ENCODE results near the gene HACE1. TPM values are rescaled to one million over a fixed set of nuclear protein-coding genes. Genes with fewer than 3 reads are reported as not detected.
"Not testable (repeated sequence)": the region's sequence is repeated elsewhere in the genome, so short reads cannot be mapped to it uniquely, and the experiment has no call there.

HACE1 gene
- total RNA-seq, 2 donors from 2014 or later: 11.7 to 19.3 TPM

DNA sequence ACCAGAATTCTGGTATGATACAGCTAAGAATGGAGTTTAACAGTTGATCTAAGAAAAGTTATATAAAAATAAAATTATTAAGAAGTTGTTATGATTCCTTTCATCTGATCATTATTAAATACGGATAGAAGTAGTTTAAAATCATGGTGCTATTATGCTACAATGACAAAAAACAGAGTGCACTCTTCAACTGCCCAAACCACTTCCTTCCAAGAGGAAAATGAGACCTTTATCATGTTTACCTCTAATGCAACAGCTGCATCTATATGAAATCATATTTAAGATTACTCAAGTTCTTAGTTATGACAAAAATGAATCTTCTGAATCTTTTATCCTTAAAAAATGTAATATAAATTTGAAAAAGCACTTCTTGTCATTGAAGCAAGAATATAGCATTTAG, 31.2 kb downstream of the HACE1 start:
- TF ChIP-seq POLR2AphosphoS5 (IDR thresholded peaks at IDR 0.05): no peak
- no peak for TF ChIP-seq CTCF (IDR thresholded peaks at IDR 0.05)
- no peak for TF ChIP-seq POLR2A (IDR thresholded peaks at IDR 0.05)
- no peak overlapping the region for H3K4me3 ChIP-seq
- H3K9me3 ChIP-seq: no peaks in the 10 kb centered on the region
- no peaks in the 10 kb centered on the region for H3K27me3 ChIP-seq (replicated peaks; ENCODE audit: insufficient read depth)
- 77% methylated on average over 1 of the region's 1 CpG for WGBS
- no peaks in the 10 kb centered on the region for H3K36me3 ChIP-seq
- no peaks in the 10 kb centered on the region for H3K4me1 ChIP-seq (replicated peaks)
- intact Hi-C loops (cut with DNase I): no loop called here
- no peak for DNase-seq (ENCODE audit: low spot score)
- no peak overlapping the region for H3K27ac ChIP-seq

- H3K27me3 ChIP-seq (replicated peaks; ENCODE audit: insufficient read depth); H3K36me3 ChIP-seq; H3K9me3 ChIP-seq; intact Hi-C loops (cut with DNase I); H3K27ac ChIP-seq; H3K4me1 ChIP-seq (replicated peaks); H3K4me3 ChIP-seq; DNase-seq (ENCODE audit: low spot score): not testable (repeated sequence)
- WGBS: 97% methylated on average over 4 of the region's 4 CpGs
These were observed 38.9 kb downstream of the HACE1 start for GRCh38 chr6:104820820-104821219.

DNA sequence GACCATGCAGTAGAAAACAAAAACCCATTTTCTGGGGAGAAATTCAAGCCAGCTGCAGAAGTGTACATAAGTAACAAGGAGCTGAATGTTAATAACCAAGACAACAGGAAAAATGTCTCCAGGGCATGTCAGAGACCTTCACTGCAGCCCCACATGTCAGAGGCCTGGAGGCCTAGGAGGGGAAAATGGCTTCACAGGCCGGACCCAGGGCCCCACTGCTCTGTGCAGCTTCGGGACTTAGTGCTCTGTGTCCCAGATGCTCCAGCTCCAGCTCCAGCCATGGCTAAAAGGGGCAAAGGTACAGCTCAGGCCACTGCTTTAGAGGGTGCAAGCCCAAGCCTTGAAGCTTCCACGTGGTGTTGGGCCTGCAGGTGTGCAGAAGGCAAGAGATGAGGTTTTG, 43.6 kb downstream of the HACE1 start:
- WGBS: 92% methylated on average over 3 of the region's 3 CpGs
- H3K9me3 ChIP-seq: no peaks in the 10 kb centered on the region
- no peaks in the 10 kb centered on the region for H3K27me3 ChIP-seq (replicated peaks; ENCODE audit: insufficient read depth)
- TF ChIP-seq CTCF (IDR thresholded peaks at IDR 0.05) (no peak), POLR2A (IDR thresholded peaks at IDR 0.05) (no peak), POLR2AphosphoS5 (IDR thresholded peaks at IDR 0.05) (no peak)
- H3K4me1 ChIP-seq (replicated peaks): no peaks in the 10 kb centered on the region
- no peaks in the 10 kb centered on the region for H3K36me3 ChIP-seq
- no peak overlapping the region for H3K4me3 ChIP-seq
- no peak for DNase-seq (ENCODE audit: low spot score)
- intact Hi-C loops (cut with DNase I): no loop called here
- H3K27ac ChIP-seq: no peak overlapping the region

DNA sequence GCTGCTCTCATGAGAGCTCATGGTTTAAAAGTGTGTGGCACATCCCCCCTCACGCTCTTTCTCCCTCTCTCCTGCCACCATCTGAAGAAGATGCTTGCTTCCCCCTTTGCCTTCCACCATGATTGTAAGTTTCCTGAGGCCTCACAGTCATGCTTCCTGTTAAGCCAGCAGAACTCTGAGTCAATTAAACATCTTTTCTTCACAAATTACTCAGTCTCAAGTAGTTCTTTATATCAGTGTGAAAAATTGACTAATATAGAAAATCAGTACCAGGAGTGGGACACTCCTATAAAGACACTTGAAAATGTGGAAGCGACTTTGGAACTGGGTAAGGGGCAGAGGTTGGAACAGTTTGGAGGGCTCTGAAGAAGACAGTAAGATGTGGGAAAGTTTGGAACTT, 45.0 kb downstream of the HACE1 start:
- Histone ChIP-seq H3K4me3 (no peak overlapping the region), H3K36me3 (no peaks in the 10 kb centered on the region), H3K9me3 (no peaks in the 10 kb centered on the region), H3K27ac (no peak overlapping the region), H3K4me1 (replicated peaks) (no peaks in the 10 kb centered on the region), H3K27me3 (replicated peaks; ENCODE audit: insufficient read depth) (no peaks in the 10 kb centered on the region)
- intact Hi-C loops (cut with DNase I): no loop called here
- TF ChIP-seq POLR2AphosphoS5 (IDR thresholded peaks at IDR 0.05) (no peak), POLR2A (IDR thresholded peaks at IDR 0.05) (no peak), CTCF (IDR thresholded peaks at IDR 0.05) (no peak)
- 100% methylated on average over 2 of the region's 2 CpGs for WGBS
- DNase-seq (ENCODE audit: low spot score): no peak

DNA sequence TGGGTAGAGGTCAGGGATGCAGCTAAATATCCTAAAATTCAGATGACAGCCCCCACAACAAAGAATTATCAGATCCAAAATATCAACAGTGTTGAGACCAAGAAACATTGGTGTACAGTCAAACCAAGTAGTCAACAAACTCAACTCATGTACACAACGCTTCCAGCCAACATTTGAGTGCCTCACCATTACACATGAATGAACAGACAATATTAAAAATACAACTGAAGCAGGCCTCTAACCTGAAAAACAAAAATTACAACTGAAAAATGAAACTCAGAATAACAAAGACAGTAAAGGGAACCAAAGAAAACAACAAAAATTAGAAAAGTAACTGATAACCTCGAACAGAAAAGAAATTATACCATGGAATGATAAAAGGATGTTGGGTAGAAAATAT, 46.2 kb downstream of the HACE1 start:
- intact Hi-C loops (cut with DNase I): no loop called here
- Histone ChIP-seq H3K4me3 (no peak overlapping the region), H3K27ac (no peak overlapping the region), H3K36me3 (no peaks in the 10 kb centered on the region), H3K27me3 (replicated peaks; ENCODE audit: insufficient read depth) (no peaks in the 10 kb centered on the region), H3K9me3 (no peaks in the 10 kb centered on the region), H3K4me1 (replicated peaks) (no peaks in the 10 kb centered on the region)
- no peak for DNase-seq (ENCODE audit: low spot score)
- 95% methylated on average over 2 of the region's 2 CpGs for WGBS
- TF ChIP-seq POLR2AphosphoS5 (IDR thresholded peaks at IDR 0.05) (no peak), CTCF (IDR thresholded peaks at IDR 0.05) (no peak), POLR2A (IDR thresholded peaks at IDR 0.05) (no peak)

All from prostate gland (tissue), 2 donors.